Type B pancreatic cell (in vitro differentiated cells): ENCODE data around the gene ZNF236. TPM values are rescaled to one million over a fixed set of nuclear protein-coding genes. Genes with fewer than 3 reads are reported as not detected.
"Not testable (repeated sequence)": the region's sequence is repeated elsewhere in the genome, so short reads cannot be mapped to it uniquely, and the experiment has no call there.

Experiments
- DNase-seq: peaks from one replicate; pipeline ENCODE4 v3.0.0; 2021; ENCODE audit warnings: mixed read lengths; ENCODE audit not compliant: unreplicated experiment; ENCODE audit errors: extremely low spot score
- H3K27ac Mint-ChIP-seq: 2 replicates; pipeline ENCODE4 v1.8.0; 2021; ENCODE audit warnings: mild to moderate bottlenecking, mixed read lengths
- H3K27me3 Mint-ChIP-seq: 2 replicates; pipeline ENCODE4 v1.8.0; 2021; ENCODE audit warnings: mixed read lengths
- H3K36me3 Mint-ChIP-seq: 2 replicates; pipeline ENCODE4 v1.8.0; 2021; ENCODE audit warnings: mixed read lengths
- H3K4me1 Mint-ChIP-seq: one replicate; pipeline ENCODE4 v1.8.0; 2021; ENCODE audit warnings: mixed read lengths; ENCODE audit not compliant: unreplicated experiment
- H3K4me3 Mint-ChIP-seq: 2 replicates; pipeline ENCODE4 v1.8.0; 2021; ENCODE audit warnings: mild to moderate bottlenecking, mixed read lengths
- H3K9me3 Mint-ChIP-seq: 2 replicates; pipeline ENCODE4 v1.8.0; 2021; ENCODE audit warnings: mixed read lengths
- total RNA-seq: library from RNA; stranded (reverse); gene quantifications from 2 replicates; pipeline ENCODE4 v1.2.1, GENCODE V29; 2021; ENCODE audit warnings: low replicate concordance
- TF ChIP-seq, protein P1 (sequence below): fragments of 200-600 bp; sonication (generic); conservative IDR thresholded peaks from 2 replicates; pipeline ENCODE4 v1.5.0; 2021; ENCODE audit warnings: antibody characterized with exemption, mild to moderate bottlenecking

ZNF236 gene
- total RNA-seq, 1 donor from 2014 or later = 20.2 TPM

DNA sequence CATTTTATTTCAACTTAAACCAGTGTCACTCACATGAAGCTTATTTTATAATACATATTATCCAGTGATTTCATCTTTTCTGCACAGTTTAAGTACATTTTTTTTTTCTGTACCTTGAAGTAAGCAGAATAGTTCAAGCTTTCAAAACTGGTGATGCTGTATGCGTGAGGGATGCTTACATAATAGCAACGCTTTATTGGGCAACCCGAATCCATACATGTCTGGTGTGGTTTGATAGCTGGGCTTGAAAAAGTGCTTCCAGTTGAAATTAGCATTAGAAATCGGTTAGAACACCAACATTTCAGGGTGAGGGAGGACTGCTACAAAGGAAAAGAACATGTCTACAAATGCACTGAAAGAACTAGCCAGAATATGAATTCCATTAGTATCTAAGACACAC lies 192.8 kb downstream of the ZNF236 start:
- TF ChIP-seq, protein P1, sequence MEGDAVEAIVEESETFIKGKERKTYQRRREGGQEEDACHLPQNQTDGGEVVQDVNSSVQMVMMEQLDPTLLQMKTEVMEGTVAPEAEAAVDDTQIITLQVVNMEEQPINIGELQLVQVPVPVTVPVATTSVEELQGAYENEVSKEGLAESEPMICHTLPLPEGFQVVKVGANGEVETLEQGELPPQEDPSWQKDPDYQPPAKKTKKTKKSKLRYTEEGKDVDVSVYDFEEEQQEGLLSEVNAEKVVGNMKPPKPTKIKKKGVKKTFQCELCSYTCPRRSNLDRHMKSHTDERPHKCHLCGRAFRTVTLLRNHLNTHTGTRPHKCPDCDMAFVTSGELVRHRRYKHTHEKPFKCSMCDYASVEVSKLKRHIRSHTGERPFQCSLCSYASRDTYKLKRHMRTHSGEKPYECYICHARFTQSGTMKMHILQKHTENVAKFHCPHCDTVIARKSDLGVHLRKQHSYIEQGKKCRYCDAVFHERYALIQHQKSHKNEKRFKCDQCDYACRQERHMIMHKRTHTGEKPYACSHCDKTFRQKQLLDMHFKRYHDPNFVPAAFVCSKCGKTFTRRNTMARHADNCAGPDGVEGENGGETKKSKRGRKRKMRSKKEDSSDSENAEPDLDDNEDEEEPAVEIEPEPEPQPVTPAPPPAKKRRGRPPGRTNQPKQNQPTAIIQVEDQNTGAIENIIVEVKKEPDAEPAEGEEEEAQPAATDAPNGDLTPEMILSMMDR = no peak
- Mint-ChIP-seq H3K4me3 (no peak overlapping the region), H3K27me3 (no peaks in the 10 kb centered on the region), H3K9me3 (no peaks in the 10 kb centered on the region), H3K27ac (no peak overlapping the region), H3K36me3 (peaks cover 9% of the 10 kb centered on the region), H3K4me1 (peaks cover 5% of the 10 kb centered on the region)
- no peak for DNase-seq

DNA sequence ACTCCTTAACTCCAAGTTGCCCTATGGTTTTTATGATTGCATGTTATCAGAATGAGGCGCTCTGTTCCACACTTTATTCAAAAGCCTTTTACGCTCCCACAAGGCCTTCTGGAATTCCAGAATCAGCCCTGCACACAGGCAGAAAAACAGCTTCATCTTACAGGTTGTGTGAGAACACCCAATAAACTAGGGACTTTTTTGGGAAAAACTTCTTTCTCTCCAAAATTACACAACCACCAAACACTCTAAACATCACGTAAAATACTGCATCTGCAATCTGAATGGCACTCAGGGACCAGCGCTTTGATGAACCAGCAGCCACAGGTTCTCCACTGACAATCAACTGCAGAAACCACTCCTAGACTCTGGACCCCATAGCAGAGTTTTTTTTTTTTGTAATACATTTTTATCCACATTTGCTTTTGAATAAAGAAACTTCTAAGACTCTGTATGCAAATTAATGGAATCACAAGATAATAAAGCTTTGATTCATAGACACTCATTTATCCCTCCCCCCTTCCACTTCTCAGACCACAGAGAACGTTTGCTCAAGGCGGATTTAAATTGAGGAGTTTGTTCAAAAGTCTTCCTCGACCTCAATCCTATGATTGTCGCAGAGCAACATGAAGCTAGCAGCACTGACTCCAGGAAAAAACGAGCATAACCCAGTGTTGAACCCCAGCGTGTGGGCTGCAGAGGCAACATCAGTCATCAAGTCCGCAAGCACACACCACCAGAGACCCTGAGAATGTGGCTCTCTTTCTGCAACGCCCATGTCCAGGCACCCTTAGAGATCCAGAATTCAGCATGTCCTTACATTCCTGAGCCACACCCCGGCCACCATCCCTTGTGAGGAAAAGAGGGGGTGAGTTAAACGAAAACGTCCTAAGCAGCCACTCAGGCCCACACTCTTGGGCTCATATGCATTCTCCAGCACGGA lies 193.7 kb downstream of the ZNF236 start:
- Mint-ChIP-seq H3K9me3 (no peaks in the 10 kb centered on the region), H3K4me3 (no peak overlapping the region), H3K4me1 (peaks cover 5% of the 10 kb centered on the region), H3K36me3 (peaks cover 9% of the 10 kb centered on the region), H3K27ac (no peak overlapping the region), H3K27me3 (no peaks in the 10 kb centered on the region)
- no peak for DNase-seq
- TF ChIP-seq, protein P1 = no peak

DNA sequence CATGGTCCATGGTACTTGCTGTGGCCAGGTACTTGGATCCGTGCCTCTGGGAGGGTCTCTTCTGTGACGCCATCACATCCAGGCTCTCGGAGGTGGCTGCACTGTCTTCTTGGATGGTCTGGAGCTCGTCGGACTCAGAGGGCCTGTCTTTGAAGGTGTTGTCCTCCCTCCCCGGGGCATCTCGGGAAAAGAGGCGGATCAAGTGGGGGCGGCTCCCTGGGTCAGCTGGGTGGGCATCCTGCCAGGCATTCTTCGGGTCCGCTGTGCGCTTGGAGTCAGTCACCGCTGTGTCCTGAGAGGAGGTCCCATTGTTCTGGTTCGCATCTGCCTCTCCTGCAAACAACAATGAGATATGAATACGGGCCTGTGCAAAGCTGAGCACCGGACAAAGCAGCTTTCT lies 194.6 kb downstream of the ZNF236 start:
- no peak overlapping the region for H3K27ac Mint-ChIP-seq
- TF ChIP-seq, protein P1 = no peak
- peaks cover 5% of the 10 kb centered on the region for H3K4me1 Mint-ChIP-seq
- H3K9me3 Mint-ChIP-seq = no peaks in the 10 kb centered on the region
- peaks cover 6% of the 10 kb centered on the region for H3K36me3 Mint-ChIP-seq
- H3K4me3 Mint-ChIP-seq = no peak overlapping the region
- H3K27me3 Mint-ChIP-seq = no peaks in the 10 kb centered on the region
- no peak for DNase-seq

- DNase-seq = no peak
- peaks cover 5% of the 10 kb centered on the region for H3K4me1 Mint-ChIP-seq
- H3K9me3 Mint-ChIP-seq = no peaks in the 10 kb centered on the region
- H3K4me3 Mint-ChIP-seq = no peak overlapping the region
- H3K36me3 Mint-ChIP-seq = peaks cover 3% of the 10 kb centered on the region
- TF ChIP-seq, protein P1 = no peak
- no peak overlapping the region for H3K27ac Mint-ChIP-seq
- H3K27me3 Mint-ChIP-seq = no peaks in the 10 kb centered on the region
Measured at GRCh38 chr18:77017355-77017754, 195.0 kb downstream of the ZNF236 start.

DNA sequence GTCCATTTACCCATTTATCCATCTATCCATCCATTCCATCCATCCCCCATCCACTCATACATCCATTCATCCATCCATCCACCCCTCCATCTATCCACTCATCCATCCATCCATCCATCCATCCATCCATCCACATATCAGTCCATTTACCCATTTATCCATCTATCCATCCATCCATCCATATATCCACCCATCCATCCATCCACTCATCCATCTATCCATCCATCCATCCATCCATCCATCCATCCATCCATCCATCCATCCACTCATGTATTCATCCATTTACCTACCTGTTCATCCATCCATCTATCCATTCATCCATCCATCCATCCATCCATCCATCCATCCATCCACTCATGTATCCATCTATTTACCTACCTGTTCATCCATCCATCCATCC lies 196.3 kb downstream of the ZNF236 start:
- DNase-seq, H3K9me3 Mint-ChIP-seq, H3K27me3 Mint-ChIP-seq, H3K27ac Mint-ChIP-seq, H3K4me3 Mint-ChIP-seq, H3K36me3 Mint-ChIP-seq: not testable (repeated sequence)
- peaks cover 11% of the 10 kb centered on the region for H3K4me1 Mint-ChIP-seq

DNA sequence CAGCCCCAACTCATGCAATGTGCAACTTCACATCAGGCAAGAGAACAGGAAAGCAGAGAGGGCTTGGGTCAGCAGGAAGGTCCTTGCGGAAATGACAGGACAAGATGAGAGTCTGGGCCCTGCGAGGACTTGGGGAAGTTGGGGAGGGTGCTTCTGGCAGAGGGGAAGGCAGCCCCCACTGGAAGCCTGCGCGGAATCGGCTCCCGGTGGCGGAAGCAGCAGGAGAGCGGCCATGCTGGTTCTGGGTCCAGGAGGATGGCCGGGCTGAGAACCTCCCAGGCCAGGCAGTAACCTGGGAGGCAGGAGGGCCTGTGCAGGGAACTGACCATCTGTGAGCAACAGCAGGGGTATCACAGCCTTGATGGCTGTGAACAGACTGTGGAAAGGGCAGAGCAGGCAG lies 197.3 kb downstream of the ZNF236 start:
- Mint-ChIP-seq H3K27me3 (no peaks in the 10 kb centered on the region), H3K4me1 (peaks cover 14% of the 10 kb centered on the region), H3K27ac (no peak overlapping the region), H3K4me3 (no peak overlapping the region), H3K9me3 (no peaks in the 10 kb centered on the region), H3K36me3 (peaks cover 3% of the 10 kb centered on the region)
- DNase-seq = no peak
- TF ChIP-seq, protein P1 = no peak
